HepG2 (cell line): ENCODE data around the gene SMIM14. TPM values are rescaled to one million over a fixed set of nuclear protein-coding genes. Genes with fewer than 3 reads are reported as not detected.

Experiments used
- AHDC1 ChIP-seq: sonication (generic); formaldehyde crosslinking; IDR thresholded peaks from 2 replicates; pipeline ENCODE4 v1.5.1; 2020; ENCODE audit warnings: mild to moderate bottlenecking, missing genetic modification reagents, borderline replicate concordance
- CBX1 ChIP-seq: IDR thresholded peaks from one replicate; pipeline ENCODE4 v1.6.1; 2016; ENCODE audit warnings: antibody characterized with exemption, low read depth
- EED ChIP-seq: sonication (generic); formaldehyde crosslinking; IDR thresholded peaks from 2 replicates; pipeline ENCODE4 v1.5.0; 2020; ENCODE audit warnings: mild to moderate bottlenecking, missing genetic modification reagents
- EP300 ChIP-seq, 3 experiments: sonication (generic) in 1 of 3; formaldehyde crosslinking in 1 of 3; IDR thresholded peaks; 2 replicates each; pipeline versions ENCODE4 v1.5.1 to v1.6.1; 2011 to 2020; ENCODE audit warnings: low read depth in 2 of 3, low read length in 2 of 3, borderline replicate concordance in 1 of 3, improper control_type of control experiment in 1 of 3, mild to moderate bottlenecking in 1 of 3, missing genetic modification reagents in 1 of 3, moderate library complexity in 1 of 3
- ETV5 ChIP-seq: IDR thresholded peaks from 2 replicates; pipeline ENCODE4 v1.6.1; 2018; ENCODE audit warnings: missing biosample characterization, missing genetic modification reagents, inconsistent platforms, borderline replicate concordance
- FOSL1 ChIP-seq: sonication (generic); formaldehyde crosslinking; IDR thresholded peaks from 2 replicates; pipeline ENCODE4 v1.9.0; 2021; ENCODE audit warnings: missing genetic modification reagents, borderline replicate concordance
- FOSL2 ChIP-seq: sonication (generic); formaldehyde crosslinking; IDR thresholded peaks from 2 replicates; pipeline ENCODE4 v1.4.0; 2020; ENCODE audit warnings: missing genetic modification reagents
- HMG20A ChIP-seq: IDR thresholded peaks from 2 replicates; pipeline ENCODE4 v1.6.1; 2016; ENCODE audit warnings: borderline replicate concordance
- HOMEZ ChIP-seq: IDR thresholded peaks from 2 replicates; pipeline ENCODE4 v1.6.1; 2016; ENCODE audit warnings: low read depth
- IRF2 ChIP-seq: IDR thresholded peaks from 2 replicates; pipeline ENCODE4 v1.6.1; 2018; ENCODE audit warnings: missing genetic modification reagents, missing compliant biosample characterization
- NCOR1 ChIP-seq: fragments of 200-600 bp; sonication (generic); IDR thresholded peaks from 2 replicates; pipeline ENCODE4 v1.7.0; 2017; ENCODE audit warnings: antibody characterized with exemption, low read length, borderline replicate concordance
- NR2F1 ChIP-seq, 2 experiments: fragments of 450-650 bp in 1 of 2; formaldehyde crosslinking in 1 of 2; IDR thresholded peaks; 2 replicates each; pipeline versions ENCODE4 v1.5.0 to v1.6.1; 2016 to 2020; ENCODE audit warnings: mild to moderate bottlenecking in 1 of 2, missing compliant biosample characterization in 1 of 2, missing genetic modification reagents in 1 of 2, moderate library complexity in 1 of 2
- PAXIP1 ChIP-seq: sonication (generic); formaldehyde crosslinking; conservative IDR thresholded peaks from 2 replicates; pipeline ENCODE4 v1.4.0; 2020; ENCODE audit warnings: mild to moderate bottlenecking, missing genetic modification reagents, moderate library complexity
- RXRA ChIP-seq: sonication (generic); formaldehyde crosslinking; IDR thresholded peaks from 2 replicates; pipeline ENCODE4 v1.5.1; 2020; ENCODE audit warnings: missing genetic modification reagents
- RXRB ChIP-seq: IDR thresholded peaks from 2 replicates; pipeline ENCODE4 v1.6.1; 2016; ENCODE audit warnings: borderline replicate concordance, missing genetic modification reagents, missing compliant biosample characterization
- SOX13 ChIP-seq, 3 experiments: fragments of 450-650 bp in 1 of 3; sonication (generic) in 1 of 3; formaldehyde crosslinking in 1 of 3; IDR thresholded peaks in 2 of 3; conservative IDR thresholded peaks in 1 of 3; 2 replicates each; pipeline versions ENCODE4 v1.5.0 to v1.6.1; 2016 to 2020; ENCODE audit warnings: antibody characterized with exemption in 1 of 3, mild to moderate bottlenecking in 1 of 3, missing compliant biosample characterization in 1 of 3, missing genetic modification reagents in 1 of 3, moderate library complexity in 1 of 3
- ZMYM3 ChIP-seq: sonication (generic); formaldehyde crosslinking; IDR thresholded peaks from 2 replicates; pipeline ENCODE4 v1.5.1; 2020; ENCODE audit warnings: mild to moderate bottlenecking, missing genetic modification reagents
- ZNF569 ChIP-seq: sonication (generic); formaldehyde crosslinking; IDR thresholded peaks from 2 replicates; pipeline ENCODE4 v1.5.0; 2020; ENCODE audit warnings: mild to moderate bottlenecking, missing genetic modification reagents, moderate library complexity, borderline replicate concordance
- polyA plus RNA-seq, 8 experiments: library from polyadenylated mRNA; depleted of rRNA in 3 of 8; stranded (reverse) in 7 of 8; unstranded in 1 of 8; fragments of >200 nt; fragmentation: Illumina TruSeq in 4 of 8; extraction: Trizol in 4 of 8; gene quantifications; 2 replicates each; pipeline versions ENCODE4 v1.2.1 to v1.2.3, GENCODE V29; 2011 to 2016; ENCODE audit warnings: low read depth in 4 of 8, missing spikeins in 1 of 8, mixed read lengths in 1 of 8; ENCODE audit not compliant: insufficient read depth in 1 of 8
- total RNA-seq, 5 experiments: library from RNA; depleted of rRNA; stranded (reverse); fragments of >200 nt; fragmentation: Illumina TruSeq; extraction: Trizol; gene quantifications; 2 replicates each; pipeline ENCODE4 v1.2.3, GENCODE V29; 2016; ENCODE audit warnings: low read depth in 1 of 5

Gene SMIM14
- total and polyA plus RNA-seq, 2 of the 13 experiments (the other 11 are each of a cell fraction or from before 2014, with no cell fraction given): 16.3 to 28.1 TPM

- TF ChIP-seq AHDC1 (CRISPR knock-in tag) (peak; percentile 27; the same call in 1 of the 2 replicates), PAXIP1 (peak; percentile 49), NCOR1 (0 out of 2 replicates have a peak, but pooled peaks have one; percentile 22), HOMEZ (CRISPR knock-in tag) (0 out of 2 replicates have a peak, but pooled peaks have one; percentile 51), EED (CRISPR knock-in tag) (no peak), SOX13 (IDR thresholded peaks at IDR 0.05) (no peak), SOX13 (CRISPR knock-in tag; conservative IDR thresholded peaks at IDR 0.05 in 1 of 2, IDR thresholded peaks at IDR 0.05 in 1 of 2) (peak in 1 of 2 experiments; percentile 20; a peak in 1 of 4 replicates), ZNF569 (CRISPR knock-in tag) (no peak), FOSL2 (CRISPR knock-in tag) (peak; percentile 95), RXRA (CRISPR knock-in tag) (peak; percentile 43; the same call in 1 of the 2 replicates), ZMYM3 (CRISPR knock-in tag) (0 out of 2 replicates have a peak, but pooled peaks have one; percentile 26), HMG20A (peak; percentile 32; the same call in 1 of the 2 replicates), NR2F1 (CRISPR knock-in tag; IDR thresholded peaks at IDR 0.05) (peak; percentile 67 to 70), CBX1 (no peak), ETV5 (CRISPR knock-in tag) (no peak), RXRB (CRISPR knock-in tag) (peak; percentile 65; the same call in 1 of the 2 replicates), FOSL1 (CRISPR knock-in tag) (peak; percentile 66), IRF2 (no peak), EP300 (IDR thresholded peaks at IDR 0.05; ENCODE audit: low read depth in 2 of 2, low read length in 2 of 2) (peak in 1 of 2 experiments; percentile 54; a peak in 2 of 4 replicates), EP300 (CRISPR knock-in tag; IDR thresholded peaks at IDR 0.05; ENCODE audit: borderline replicate concordance) (no peak)
Observed at GRCh38 chr4:39621582-39621981, 17.1 kb downstream of the SMIM14 start (continued).
